Ureter (tissue), 1 donor: Measurements from ENCODE around the gene ALOX5. TPM values are rescaled to one million over a fixed set of nuclear protein-coding genes. Genes with fewer than 3 reads are reported as not detected.
A peak's percentile ranks its signal among the peaks of the same experiment; 100 is the strongest.
"Not testable (repeated sequence)": the region's sequence is repeated elsewhere in the genome, so short reads cannot be mapped to it uniquely, and the experiment has no call there.

Source experiments
- DNase-seq: peaks from one replicate; pipeline ENCODE4 v3.0.0-alpha.2; 2020; ENCODE audit warnings: low spot score
- total RNA-seq: library from RNA; stranded (reverse); gene quantifications from one replicate; pipeline ENCODE4 v1.2.4, GENCODE V29; 2023
- donor health status: DM: yes; HTN: yes; CAD: no.

ALOX5 gene
- total RNA-seq, 1 donor from 2014 or later = 237 TPM

DNA sequence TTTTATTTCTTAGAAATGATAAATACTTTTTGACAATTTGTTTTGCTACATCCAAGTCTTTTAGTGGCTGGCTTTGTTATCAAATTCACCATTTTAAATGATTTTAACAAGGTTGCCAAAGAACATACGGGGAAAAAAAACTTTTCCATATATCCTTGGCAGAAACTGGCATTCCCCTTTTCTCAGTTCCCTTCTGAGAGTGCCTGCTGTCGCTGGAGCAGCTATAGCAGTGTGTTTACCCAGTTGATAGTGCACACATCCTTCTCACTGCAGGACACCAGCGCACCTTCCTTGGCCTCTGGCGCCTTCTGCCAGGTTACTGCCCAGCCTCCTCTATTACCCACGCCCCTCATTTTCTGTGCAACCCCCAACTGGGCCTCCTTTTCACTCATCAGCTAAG lies 94.1 kb downstream of the ALOX5 start:
- no peak for DNase-seq

DNA sequence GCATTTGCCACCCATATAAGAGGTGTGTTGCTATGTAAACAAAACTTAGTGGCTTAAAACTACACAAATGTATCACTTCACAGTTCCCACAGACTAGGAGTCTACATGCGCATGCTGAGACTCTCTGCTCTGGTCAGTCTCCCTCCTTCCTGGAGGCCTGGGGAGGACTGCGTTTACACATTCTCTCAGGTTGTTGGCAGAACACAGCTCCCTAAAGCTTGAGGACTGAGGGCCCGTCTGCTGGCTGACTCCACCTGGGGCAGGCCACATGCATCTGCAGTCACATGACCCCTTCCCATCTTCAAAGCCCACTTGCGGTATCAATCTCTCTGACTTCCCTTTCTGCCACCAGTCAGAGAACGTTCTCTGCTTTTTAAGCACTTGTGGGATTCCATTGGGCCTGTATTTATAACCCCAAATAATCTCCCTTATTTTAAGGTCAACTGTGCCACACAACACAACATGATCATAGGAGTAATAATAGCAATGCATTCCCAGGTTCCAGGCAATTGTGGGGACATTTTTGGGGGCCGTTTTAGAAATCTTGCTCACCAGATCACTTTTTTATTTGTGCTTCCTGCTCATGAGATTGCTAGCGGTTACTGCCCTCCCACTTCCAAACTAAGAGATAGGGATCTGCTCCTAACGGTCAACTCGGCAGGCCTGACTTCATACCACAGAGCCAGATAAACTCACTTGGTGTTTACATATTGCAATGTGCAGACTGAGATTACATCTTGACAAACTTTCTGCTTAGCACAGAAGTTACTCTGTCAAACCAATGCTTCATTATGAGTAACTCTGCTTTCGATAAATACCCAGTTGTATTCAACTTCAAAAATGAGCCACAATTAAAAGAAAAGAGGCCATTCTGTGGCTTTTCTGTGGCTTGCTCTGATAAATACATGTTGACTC lies 96.3 kb downstream of the ALOX5 start:
- peak; percentile 65 for DNase-seq

DNA sequence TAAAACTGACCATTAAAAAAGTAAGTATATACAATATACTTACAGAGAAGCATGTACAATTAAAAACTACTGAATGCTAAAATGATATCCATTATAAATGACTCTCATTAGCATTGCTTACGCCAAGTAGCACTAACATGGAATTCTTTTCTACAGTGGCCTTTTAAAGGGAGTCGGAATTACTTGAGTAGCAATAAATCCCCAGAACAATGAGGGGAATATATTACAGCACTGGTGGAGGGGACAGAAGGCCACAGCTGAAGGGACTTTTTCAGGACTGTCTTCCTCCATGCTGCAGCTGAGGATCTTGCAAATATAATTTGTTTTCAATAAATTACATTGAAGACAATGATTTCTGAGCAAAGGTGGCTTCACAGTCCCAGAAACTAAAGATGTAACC lies 97.0 kb downstream of the ALOX5 start:
- no peak for DNase-seq

DNA sequence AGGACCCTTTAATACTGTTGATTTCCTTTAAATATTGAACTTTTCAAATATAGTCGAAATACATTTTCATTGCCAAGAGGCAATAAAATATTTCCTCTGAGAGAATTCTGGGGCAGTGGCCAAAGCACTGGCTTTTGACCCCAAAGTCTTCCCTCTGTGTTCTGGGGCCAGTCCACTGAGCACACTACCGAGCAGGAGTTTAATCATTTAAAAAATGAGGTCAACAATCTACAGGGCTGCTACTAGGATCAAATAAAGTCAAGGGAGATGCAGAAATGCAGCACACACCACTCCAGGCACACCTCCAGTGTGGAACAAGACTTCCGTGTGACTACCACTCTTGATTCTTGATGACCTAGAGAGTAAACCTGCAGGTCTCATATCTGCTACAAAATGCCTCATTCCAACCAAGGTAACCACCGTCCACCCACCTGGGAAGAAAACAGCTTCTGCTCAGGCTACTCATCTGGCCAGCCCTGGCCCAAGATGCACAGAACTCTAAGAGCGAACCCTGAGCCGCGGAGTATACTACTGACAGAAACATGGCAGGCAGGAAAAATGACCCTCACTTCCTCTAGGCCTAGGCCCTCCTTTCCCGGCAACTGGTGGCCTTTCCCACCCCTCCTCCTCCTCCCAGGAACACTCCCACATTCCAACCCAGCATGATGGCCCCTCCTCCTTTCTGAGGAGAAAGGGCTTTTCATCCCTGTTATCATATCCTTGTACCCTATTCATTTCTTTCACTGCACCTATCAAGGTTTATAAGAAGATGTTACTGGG lies 97.7 kb downstream of the ALOX5 start:
- no peak for DNase-seq

DNA sequence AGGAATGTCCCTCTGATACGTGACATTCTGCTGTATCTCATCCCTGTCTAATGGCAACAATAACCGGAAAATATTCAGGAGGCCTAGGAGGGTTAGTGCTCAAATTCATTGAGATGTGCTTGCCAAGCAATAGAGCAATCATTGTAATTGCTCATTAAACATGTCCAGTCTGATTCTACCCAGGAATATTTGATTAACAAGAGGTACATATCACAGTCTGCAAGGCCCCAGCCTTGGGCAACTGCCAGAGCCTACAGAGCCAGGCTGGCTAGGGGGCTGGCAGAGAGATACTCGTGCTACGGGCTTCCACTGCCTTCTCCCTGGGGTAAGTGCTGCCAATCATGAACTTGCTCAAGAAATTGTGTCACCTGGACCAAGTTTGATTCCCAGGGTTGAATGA lies 99.1 kb downstream of the ALOX5 start:
- no peak for DNase-seq

DNA sequence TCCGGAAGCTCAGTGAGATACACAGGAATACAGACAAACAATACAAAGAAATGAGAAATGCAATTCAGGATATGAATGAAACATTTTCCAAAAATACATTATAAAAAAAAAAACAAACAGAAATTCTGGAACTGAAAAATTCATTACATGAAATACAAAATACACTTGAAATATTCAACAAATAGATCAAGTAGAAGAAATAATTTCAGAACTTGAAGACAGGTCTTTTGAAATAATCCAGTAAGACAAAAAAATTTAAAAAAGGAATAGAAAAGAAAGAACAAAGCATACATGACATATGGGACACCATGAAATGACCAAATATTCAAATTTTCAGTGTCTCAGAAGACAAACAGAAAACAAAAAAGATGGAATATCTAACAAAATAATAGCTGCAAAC lies 102.5 kb downstream of the ALOX5 start:
- no peak for DNase-seq

DNA sequence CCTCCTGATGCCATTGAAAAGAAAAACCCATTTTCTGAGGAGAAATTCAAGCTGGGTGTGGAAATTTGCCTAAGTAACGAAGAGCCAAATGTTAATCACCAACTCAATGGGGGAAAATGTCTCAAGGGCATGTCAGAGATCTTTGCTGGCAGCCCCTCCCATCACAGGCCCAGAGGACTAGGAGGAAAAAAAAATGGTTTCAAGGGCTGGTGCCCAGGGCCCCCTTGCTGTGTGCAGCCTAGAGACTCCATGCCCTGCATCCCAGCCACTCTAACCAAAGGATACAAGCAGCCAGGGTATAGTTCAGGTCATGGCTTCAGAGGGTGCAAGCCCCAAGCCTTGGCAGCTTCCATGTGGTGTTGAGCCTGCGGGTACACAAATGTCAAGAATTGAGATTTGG lies 106.3 kb downstream of the ALOX5 start:
- no peak for DNase-seq

DNA sequence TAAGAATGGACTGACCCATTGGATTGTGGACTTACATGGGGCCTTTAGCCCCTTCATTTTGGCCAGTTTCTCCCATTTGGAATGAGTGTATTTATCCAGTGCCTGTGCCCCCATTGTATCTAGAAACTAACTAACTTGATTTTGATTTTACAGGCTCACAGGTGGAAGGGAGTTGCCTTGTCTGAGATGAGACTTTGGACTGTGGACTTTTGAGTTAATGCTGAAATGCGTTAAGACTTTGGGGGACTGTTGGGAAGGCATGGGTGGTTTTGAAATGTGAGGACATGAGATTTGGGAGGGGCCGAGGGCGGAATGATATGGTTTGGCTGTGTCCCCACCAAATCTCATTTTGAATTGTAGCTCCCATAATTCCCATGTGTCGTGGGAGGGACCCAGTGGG lies 107.1 kb downstream of the ALOX5 start:
- DNase-seq = not testable (repeated sequence)

DNA sequence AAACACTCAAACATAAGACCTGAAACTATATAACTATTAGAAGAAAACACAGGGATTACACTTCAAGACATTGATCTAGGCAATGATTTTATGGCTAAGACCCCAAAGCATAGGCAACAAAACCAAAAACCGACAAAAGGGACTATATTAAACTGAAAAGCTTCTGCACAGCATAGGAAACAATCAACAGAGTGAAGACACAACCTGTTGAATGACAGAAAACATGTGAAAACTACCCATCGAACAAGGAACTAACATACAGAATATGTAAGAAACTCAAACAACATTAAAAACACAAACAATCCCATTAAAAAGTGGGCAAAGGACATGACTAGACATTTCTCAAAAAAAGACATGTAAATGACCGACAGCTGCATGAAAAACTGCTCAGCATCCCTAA lies 109.0 kb downstream of the ALOX5 start:
- DNase-seq = no peak

DNA sequence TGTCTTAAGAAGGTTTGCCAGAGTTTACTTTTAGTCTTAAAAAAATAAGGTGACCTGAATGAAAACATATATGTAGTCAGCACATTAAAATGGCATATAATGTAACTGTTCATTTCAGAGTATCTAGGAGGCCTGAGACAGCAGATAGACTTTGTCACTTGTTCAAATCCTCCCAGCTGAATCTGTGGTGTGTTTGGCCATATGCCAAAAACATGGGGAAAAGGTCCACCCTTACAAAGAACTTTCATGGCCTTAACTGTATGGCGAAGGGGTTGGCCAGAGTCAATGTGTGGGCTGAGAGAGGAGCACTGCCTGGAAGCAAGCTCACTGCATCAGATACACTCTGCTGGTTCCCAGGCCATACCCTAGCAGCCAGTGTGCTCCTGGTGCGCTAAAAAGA lies 113.7 kb downstream of the ALOX5 start:
- DNase-seq = no peak

DNA sequence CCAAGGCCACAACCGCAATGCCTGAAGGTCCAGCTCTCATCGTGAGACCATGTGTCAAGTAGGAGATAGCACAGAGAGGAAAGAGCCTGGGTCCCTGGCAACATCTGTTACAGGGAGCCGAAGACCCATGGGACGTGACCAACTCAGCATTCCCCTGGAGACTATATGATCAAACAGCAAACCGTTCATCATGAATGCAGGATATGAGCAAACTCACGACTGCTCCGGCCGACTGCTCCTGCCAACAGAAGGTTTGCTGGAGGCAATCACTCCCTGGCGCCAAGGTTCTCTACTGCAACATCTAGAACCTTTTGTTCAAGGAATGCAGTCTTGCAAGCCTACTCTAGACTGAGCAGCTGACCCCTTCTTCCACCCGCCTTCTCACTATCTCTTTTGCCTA lies 114.3 kb downstream of the ALOX5 start:
- DNase-seq = no peak

DNA sequence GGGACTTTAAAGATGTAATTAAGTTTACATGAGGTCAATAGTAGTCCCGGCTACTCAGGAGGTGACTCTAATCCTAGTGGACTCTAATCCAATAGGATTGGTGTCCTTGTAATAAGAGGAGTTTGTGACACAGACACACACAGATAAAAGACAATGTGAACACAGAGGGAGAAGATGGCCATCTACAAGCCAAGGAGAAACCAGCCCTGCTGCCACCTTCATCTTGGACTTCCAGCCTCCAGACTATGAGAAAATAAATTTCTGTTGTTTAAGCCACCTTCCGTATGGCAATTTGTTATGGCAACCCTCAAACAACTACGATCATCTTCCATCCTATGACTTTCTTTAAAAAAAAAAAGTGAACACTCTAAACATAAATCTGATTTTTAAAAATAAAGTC lies 116.3 kb downstream of the ALOX5 start:
- DNase-seq = no peak

DNA sequence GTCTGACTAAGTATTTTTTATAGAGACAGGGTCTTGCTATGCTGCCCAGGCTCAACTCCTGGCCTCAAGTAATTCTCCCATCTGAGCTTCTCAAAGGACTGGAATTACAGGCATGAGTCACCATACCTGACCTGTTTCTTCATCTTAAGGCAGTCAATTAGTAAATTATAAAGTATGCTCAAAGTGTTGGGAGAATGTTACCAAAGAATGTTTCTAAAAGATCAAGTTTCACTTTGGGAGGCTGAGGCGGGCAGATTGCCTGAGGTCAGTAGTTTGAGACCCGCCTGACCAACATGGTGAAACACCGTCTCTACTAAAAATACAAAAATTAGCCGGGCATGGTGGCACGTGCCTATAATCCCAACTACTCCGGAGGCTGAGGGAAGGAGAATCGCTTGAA lies 117.0 kb downstream of the ALOX5 start:
- no peak for DNase-seq

Other genes with a start within 250 kb of the ALOX5 start
- gene OR13A1, start 58.6 kb upstream of the ALOX5 start, total RNA-seq = 1.4 TPM